Astrocyte of the cerebellum (primary cell): ENCODE data around the gene IFI44.

Source experiments
- DNase-seq: peaks from one replicate; pipeline ENCODE4 v3.0.0-alpha.2; 2011; ENCODE audit warnings: low read depth
- H3K4me3 ChIP-seq: 2 replicates; pipeline ENCODE4 v1.5.1; 2011; ENCODE audit warnings: mild to moderate bottlenecking, low read depth, low read length, moderate library complexity
- in situ Hi-C: cut with HindIII; loops from 2 replicates; pipeline ENCODE4 v1.10.0; 2017; ENCODE audit warnings: low sequenced_read_pairs
- TF ChIP-seq, protein P1 (sequence below): IDR thresholded peaks from 2 replicates; pipeline ENCODE4 v1.5.1; 2012; ENCODE audit warnings: low read length, low read depth, moderate library complexity, mild to moderate bottlenecking; ENCODE audit errors: missing control alignments

The IFI44 gene

DNA sequence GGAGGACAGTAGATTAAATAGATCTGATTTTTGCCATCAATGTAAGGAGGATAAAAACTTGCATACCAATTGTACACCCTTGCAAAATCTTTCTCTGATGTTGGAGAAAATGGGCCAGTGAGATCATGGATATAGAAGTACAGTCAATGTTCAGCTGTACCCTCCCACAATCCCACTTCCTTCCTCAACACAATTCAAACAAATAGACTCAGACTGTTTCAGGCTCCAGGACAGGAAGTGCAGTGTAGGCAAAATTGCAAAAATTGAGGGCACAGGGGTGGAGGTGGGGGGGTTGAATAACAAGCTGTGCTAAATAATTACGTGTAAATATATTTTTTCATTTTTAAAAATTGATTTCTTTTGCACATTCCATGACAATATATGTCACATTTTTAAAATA is 3.9 kb upstream of the IFI44 start:
- in situ Hi-C loops, result no loop called here
- DNase-seq, result no peak
- H3K4me3 ChIP-seq, result no peak overlapping the region
- TF ChIP-seq, protein P1, sequence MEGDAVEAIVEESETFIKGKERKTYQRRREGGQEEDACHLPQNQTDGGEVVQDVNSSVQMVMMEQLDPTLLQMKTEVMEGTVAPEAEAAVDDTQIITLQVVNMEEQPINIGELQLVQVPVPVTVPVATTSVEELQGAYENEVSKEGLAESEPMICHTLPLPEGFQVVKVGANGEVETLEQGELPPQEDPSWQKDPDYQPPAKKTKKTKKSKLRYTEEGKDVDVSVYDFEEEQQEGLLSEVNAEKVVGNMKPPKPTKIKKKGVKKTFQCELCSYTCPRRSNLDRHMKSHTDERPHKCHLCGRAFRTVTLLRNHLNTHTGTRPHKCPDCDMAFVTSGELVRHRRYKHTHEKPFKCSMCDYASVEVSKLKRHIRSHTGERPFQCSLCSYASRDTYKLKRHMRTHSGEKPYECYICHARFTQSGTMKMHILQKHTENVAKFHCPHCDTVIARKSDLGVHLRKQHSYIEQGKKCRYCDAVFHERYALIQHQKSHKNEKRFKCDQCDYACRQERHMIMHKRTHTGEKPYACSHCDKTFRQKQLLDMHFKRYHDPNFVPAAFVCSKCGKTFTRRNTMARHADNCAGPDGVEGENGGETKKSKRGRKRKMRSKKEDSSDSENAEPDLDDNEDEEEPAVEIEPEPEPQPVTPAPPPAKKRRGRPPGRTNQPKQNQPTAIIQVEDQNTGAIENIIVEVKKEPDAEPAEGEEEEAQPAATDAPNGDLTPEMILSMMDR, result no peak

DNA sequence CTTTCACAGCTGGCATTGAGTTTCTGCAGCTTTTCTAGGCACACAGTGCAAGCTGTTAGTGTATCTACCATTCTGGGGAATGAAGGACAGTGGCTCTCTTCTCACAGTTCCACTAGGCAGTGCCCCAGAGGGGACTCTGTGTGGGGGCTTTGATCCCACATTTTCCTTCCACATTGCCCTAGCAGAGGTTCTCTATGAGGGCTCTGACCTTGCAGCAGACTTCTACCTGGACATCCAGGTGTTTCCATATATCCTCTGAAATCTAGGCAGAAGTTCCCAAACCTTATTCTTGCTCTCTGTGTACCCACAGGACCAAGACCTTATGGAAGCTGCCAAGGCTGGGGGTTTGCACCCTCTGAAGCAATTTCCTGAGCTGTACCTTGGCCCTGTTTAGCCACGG is 2.4 kb upstream of the IFI44 start:
- no peak overlapping the region for H3K4me3 ChIP-seq
- TF ChIP-seq, protein P1, result no peak
- in situ Hi-C loops, result no loop called here
- DNase-seq, result no peak

DNA sequence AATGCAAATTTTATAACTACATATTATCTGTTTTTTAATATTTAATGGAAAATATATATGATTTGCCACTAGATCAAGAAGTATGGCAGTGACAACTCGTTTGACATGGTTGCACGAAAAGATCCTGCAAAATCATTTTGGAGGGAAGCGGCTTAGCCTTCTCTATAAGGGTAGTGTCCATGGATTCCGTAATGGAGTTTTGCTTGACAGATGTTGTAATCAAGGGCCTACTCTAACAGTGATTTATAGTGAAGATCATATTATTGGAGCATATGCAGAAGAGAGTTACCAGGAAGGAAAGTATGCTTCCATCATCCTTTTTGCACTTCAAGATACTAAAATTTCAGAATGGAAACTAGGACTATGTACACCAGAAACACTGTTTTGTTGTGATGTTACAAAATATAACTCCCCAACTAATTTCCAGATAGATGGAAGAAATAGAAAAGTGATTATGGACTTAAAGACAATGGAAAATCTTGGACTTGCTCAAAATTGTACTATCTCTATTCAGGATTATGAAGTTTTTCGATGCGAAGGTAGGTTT is 556 bp downstream of the IFI44 start:
- in situ Hi-C loops, result no loop called here
- DNase-seq, result no peak
- peak overlapping the region; percentile 25 for H3K4me3 ChIP-seq
- TF ChIP-seq, protein P1, result no peak

DNA sequence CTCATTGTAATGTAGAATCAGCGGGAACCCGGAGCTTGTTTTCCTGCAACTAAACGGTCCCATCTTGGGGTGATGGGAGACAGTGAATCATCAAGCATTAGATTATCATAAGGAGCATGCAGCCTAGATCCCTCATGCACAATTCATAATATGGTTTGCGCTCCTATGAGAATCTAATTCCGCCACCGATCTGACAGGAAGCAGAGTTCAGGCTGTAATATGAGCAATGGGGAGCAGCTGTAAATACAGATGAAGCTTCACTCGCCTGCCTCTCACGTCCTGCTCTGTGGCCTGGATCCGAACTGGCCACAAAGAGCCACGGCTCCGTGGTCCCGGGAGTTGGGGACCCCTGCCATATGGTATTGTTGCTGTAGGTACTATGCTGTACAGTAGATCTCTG is 1.6 kb downstream of the IFI44 start:
- in situ Hi-C loops, result no loop called here
- TF ChIP-seq, protein P1, result no peak
- no peak overlapping the region for H3K4me3 ChIP-seq
- DNase-seq, result no peak

DNA sequence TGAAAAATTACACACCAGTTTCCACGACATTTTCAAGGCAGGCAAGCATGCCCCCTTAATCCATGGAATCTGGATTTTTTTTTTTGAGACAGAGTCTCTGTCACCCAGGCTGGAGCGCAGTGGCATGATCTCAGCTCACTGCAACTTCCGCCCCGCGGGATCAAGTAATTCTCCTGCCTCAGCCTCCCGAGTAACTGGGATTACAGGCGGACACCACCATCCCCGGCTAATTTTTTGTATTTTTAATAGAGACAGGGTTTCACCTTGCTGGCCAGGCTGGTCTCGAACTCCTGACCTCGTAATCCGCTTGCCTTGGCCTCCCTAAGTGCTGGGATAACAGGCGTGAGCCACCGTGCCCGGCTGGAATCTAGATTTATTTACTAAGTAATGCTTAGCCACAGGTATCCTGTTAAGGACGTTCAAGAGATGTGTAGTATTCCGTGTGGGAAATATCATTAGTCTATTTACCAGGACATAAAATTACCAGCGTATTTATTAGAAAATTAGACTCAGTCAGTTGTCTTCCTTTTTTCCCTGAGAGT is 2.5 kb downstream of the IFI44 start:
- TF ChIP-seq, protein P1, result no peak
- H3K4me3 ChIP-seq, result no peak overlapping the region
- in situ Hi-C loops, result no loop called here

DNA sequence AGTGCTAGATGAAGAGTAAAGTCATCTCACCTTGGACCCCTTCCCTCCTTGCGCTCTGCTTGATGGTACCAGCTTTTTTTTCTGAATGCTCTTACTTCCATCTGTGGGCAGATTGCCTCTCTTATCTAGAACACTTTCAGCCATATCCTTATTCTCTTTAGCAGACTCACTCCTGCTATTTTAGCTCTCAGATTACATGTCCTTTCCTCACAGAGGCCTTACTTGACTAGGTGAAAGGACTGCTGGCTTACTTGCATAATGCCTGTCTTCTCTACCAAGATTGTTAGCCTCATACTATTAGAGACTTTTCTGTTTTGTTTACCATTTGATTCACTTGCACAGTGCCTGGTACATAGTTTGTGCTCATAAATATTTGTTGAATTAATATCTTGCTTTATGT is 9.3 kb downstream of the IFI44 start:
- no peak for DNase-seq
- TF ChIP-seq, protein P1, result no peak
- no peak overlapping the region for H3K4me3 ChIP-seq
- in situ Hi-C loops, result no loop called here

More for the DNA sequence above, 2.5 kb downstream of the IFI44 start:
- DNase-seq, result no peak
